OCI-LY1 (cell line): ENCODE data around the gene SLAMF8.

Experiments used
- H2AFZ ChIP-seq: fragments of 200-600 bp; sonication (generic), shearing (Covaris generic); 2 replicates; pipeline ENCODE4 v1.6.0; 2014; ENCODE audit warnings: antibody characterized with exemption, mild to moderate bottlenecking, low read length
- H3F3A ChIP-seq: fragments of 200-600 bp; sonication (generic), shearing (Covaris generic); 2 replicates; pipeline ENCODE4 v1.6.0; 2014; ENCODE audit warnings: mild to moderate bottlenecking, antibody characterized with exemption, low read length, moderate library complexity; ENCODE audit not compliant: insufficient read depth
- H3K27ac ChIP-seq: fragments of 200-600 bp; sonication (generic); 2 replicates; pipeline ENCODE4 v1.5.1; 2014; ENCODE audit warnings: low read length, mixed run types, mild to moderate bottlenecking, low read depth; ENCODE audit not compliant: poor library complexity, severe bottlenecking
- H3K27me3 ChIP-seq: fragments of 200-600 bp; sonication (generic); 2 replicates; pipeline ENCODE4 v1.6.0; 2014; ENCODE audit warnings: antibody characterized with exemption, mild to moderate bottlenecking, low read length, moderate library complexity; ENCODE audit not compliant: insufficient read depth
- H3K36me3 ChIP-seq: fragments of 200-600 bp; sonication (generic); 2 replicates; pipeline ENCODE4 v1.6.1; 2014; ENCODE audit warnings: mild to moderate bottlenecking, antibody characterized with exemption, low read length, moderate library complexity, mixed read lengths; ENCODE audit not compliant: insufficient read depth
- H3K4me1 ChIP-seq: fragments of 200-600 bp; sonication (generic); 2 replicates; pipeline ENCODE4 v1.5.1; 2014; ENCODE audit warnings: mild to moderate bottlenecking, low read length, moderate library complexity; ENCODE audit not compliant: insufficient read depth, severe bottlenecking
- H3K4me2 ChIP-seq: fragments of 200-600 bp; sonication (generic), shearing (Covaris generic); 2 replicates; pipeline ENCODE4 v1.6.1; 2014; ENCODE audit warnings: low read length
- H3K4me3 ChIP-seq: fragments of 200-600 bp; sonication (generic); 2 replicates; pipeline ENCODE4 v1.5.1; 2014; ENCODE audit warnings: low read length, low read depth, mild to moderate bottlenecking, mixed read lengths; ENCODE audit not compliant: poor library complexity, severe bottlenecking
- H3K79me2 ChIP-seq: fragments of 200-600 bp; shearing (Covaris generic); 2 replicates; pipeline ENCODE4 v1.6.1; 2016; ENCODE audit warnings: mixed run types, low read length, mixed read lengths; ENCODE audit not compliant: insufficient read depth
- H3K9ac ChIP-seq: fragments of 200-600 bp; sonication (generic), shearing (Covaris generic); 2 replicates; pipeline ENCODE4 v1.6.1; 2014; ENCODE audit warnings: mild to moderate bottlenecking, low read length, mixed read lengths
- H3K9me2 ChIP-seq: fragments of 200-600 bp; sonication (generic), shearing (Covaris generic); 2 replicates; pipeline ENCODE4 v1.6.1; 2014; ENCODE audit warnings: low read depth, mild to moderate bottlenecking, low read length, mixed read lengths
- H3K9me3 ChIP-seq: fragments of 200-600 bp; shearing (Covaris generic); 2 replicates; pipeline ENCODE4 v1.6.1; 2014; ENCODE audit warnings: low read length, mixed read lengths
- H4K20me1 ChIP-seq: fragments of 200-600 bp; sonication (generic), shearing (Covaris generic); 2 replicates; pipeline ENCODE4 v1.6.0; 2016; ENCODE audit warnings: mild to moderate bottlenecking, low read length; ENCODE audit not compliant: insufficient read depth
- CTCF ChIP-seq: fragments of 200-600 bp; sonication (generic), shearing (Covaris generic); IDR thresholded peaks from 2 replicates; pipeline ENCODE4 v1.5.1; 2017; ENCODE audit warnings: mild to moderate bottlenecking, antibody characterized with exemption, low read length, moderate library complexity, mixed read lengths
- EZH2 ChIP-seq: fragments of 200-600 bp; sonication (generic), shearing (Covaris generic); IDR thresholded peaks from 2 replicates; pipeline ENCODE4 v1.8.0; 2017; ENCODE audit warnings: borderline replicate concordance, mixed run types, mild to moderate bottlenecking, antibody characterized with exemption, low read length, moderate library complexity, mixed read lengths

The SLAMF8 gene

GRCh38 chr1:159831412-159832141 is 4.9 kb downstream of the SLAMF8 start:
- no peaks in the 10 kb centered on the region for H3K9me2 ChIP-seq
- no peaks in the 10 kb centered on the region; the same call in 1 of the 2 replicates for H3K27me3 ChIP-seq
- H3K4me3 ChIP-seq, result no peak overlapping the region
- no peaks in the 10 kb centered on the region for H3K9me3 ChIP-seq
- H3K9ac ChIP-seq, result no peak overlapping the region
- no peaks in the 10 kb centered on the region for H4K20me1 ChIP-seq
- H3K4me2 ChIP-seq, result no peak overlapping the region
- H3K36me3 ChIP-seq, result no peaks in the 10 kb centered on the region
- no peak overlapping the region for H3K27ac ChIP-seq
- H2AFZ ChIP-seq, result no peak overlapping the region
- no peaks in the 10 kb centered on the region for H3K79me2 ChIP-seq
- H3F3A ChIP-seq, result no peaks in the 10 kb centered on the region
- TF ChIP-seq CTCF, result no peak
- no peak for TF ChIP-seq EZH2
- H3K4me1 ChIP-seq, result no peaks in the 10 kb centered on the region

GRCh38 chr1:159832309-159832708 is 5.6 kb downstream of the SLAMF8 start:
- Histone ChIP-seq H3K4me2 (no peak overlapping the region), H3F3A (no peaks in the 10 kb centered on the region), H3K4me1 (no peaks in the 10 kb centered on the region), H3K9me3 (no peaks in the 10 kb centered on the region), H2AFZ (no peak overlapping the region), H3K9me2 (no peaks in the 10 kb centered on the region), H3K27ac (no peak overlapping the region), H3K36me3 (no peaks in the 10 kb centered on the region), H3K9ac (no peak overlapping the region), H3K79me2 (no peaks in the 10 kb centered on the region), H3K4me3 (no peak overlapping the region), H4K20me1 (no peaks in the 10 kb centered on the region), H3K27me3 (no peaks in the 10 kb centered on the region; the same call in 1 of the 2 replicates)
- TF ChIP-seq EZH2 (no peak), CTCF (no peak)

GRCh38 chr1:159835356-159835755 is 8.7 kb downstream of the SLAMF8 start:
- TF ChIP-seq EZH2 (no peak), CTCF (no peak)
- H3K36me3 ChIP-seq, result no peaks in the 10 kb centered on the region

More at GRCh38 chr1:159835356-159835755, 8.7 kb downstream of the SLAMF8 start:
- Histone ChIP-seq H3K27me3 (0 out of 2 replicates have a peak, but pooled peaks cover 6% of the 10 kb centered on the region), H3K79me2 (no peaks in the 10 kb centered on the region), H3K27ac (no peak overlapping the region), H2AFZ (no peak overlapping the region), H3K9me2 (no peaks in the 10 kb centered on the region), H3K9ac (no peak overlapping the region), H3K4me1 (no peaks in the 10 kb centered on the region), H3F3A (no peaks in the 10 kb centered on the region), H3K9me3 (no peaks in the 10 kb centered on the region), H3K4me2 (no peak overlapping the region), H3K4me3 (no peak overlapping the region), H4K20me1 (no peaks in the 10 kb centered on the region)
